Gastrocnemius medialis (tissue), 4 donors: ENCODE measurements around the gene USP32.

Source experiments
- CTCF ChIP-seq, 5 experiments: fragments of 450-650 bp in 3 of 5; fragments of 200-600 bp in 2 of 5; sonication (generic) in 2 of 5; IDR thresholded peaks in 4 of 5; conservative IDR thresholded peaks in 1 of 5; 1 replicate in 4 of 5; 2 replicates in 1 of 5; pipeline ENCODE4 v1.5.1; 2016 to 2019; ENCODE audit warnings: antibody characterized with exemption in 5 of 5, mild to moderate bottlenecking in 3 of 5, moderate library complexity in 3 of 5
- POLR2A ChIP-seq, 2 donors: fragments of 450-650 bp; IDR thresholded peaks; one replicate each; pipeline ENCODE4 v1.6.1; 2017; ENCODE audit warnings: antibody characterized with exemption in 2 of 2, mild to moderate bottlenecking in 2 of 2, moderate library complexity in 2 of 2

DNA sequence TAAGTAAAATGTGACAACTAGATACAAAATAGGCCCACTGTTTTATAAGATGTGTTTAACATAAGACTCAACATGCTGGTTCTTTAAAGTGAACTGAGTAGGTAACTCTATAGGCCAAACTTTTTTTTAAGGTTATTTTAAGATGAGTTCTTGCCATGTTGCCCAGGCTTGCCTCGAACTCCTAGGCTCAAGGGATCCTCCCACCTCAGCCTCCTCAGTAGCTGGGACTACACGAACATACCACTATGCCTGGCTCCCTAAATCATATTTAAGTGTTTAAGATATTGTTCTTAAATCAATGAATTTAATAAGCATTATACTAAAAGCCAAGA, 69.9 kb downstream of the USP32 start:
- TF ChIP-seq CTCF (IDR thresholded peaks at IDR 0.05 in 4 of 5, conservative IDR thresholded peaks at IDR 0.05 in 1 of 5) (no peak), POLR2A (IDR thresholded peaks at IDR 0.05) (no peak)
